NCI-H1105 treated with DMSO at 0.1 percent for 48 hours (cell line): Measurements from ENCODE around the gene KPNA6.
"Not testable (repeated sequence)": the region's sequence is repeated elsewhere in the genome, so short reads cannot be mapped to it uniquely, and the experiment has no call there.

ENCODE experiments used
- DNase-seq: peaks from one replicate; lab custom pipeline; 2025; lab: John Stamatoyannopoulos, UW

Gene KPNA6

GRCh38 chr1:32107742-32108661, at the start of gene KPNA6:
TSS of gene KPNA6 (plus strand) at chr1:32108056. CDS start at chr1:32108131, 75 bp downstream.
- DNase-seq: peak; percentile 96

GRCh38 chr1:32060914-32061313, 46.9 kb upstream of the KPNA6 start:
- DNase-seq: no peak

GRCh38 chr1:32062867-32063230, 45.0 kb upstream of the KPNA6 start:
- DNase-seq: no peak

DNA sequence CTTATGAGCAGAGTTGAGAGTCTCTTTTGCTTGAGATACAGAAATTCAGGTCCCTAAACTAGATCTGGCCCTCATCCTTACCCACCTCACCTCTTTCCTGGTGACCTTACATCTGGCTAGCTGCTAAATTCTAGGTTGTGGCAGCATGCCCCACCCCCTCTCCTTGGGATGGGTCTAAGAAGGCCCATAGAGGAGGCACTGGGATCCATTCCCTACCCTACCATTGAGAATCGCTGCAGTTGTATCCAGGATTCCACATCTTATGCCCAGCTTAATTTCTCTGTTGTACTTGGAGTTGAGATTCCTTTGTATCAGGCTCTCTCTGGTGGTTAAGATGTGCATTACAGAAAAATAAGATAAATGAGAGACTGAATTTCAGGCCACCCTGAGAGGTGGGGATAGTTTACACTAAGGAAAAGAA, 44.6 kb upstream of the KPNA6 start:
- peak; percentile 41 for DNase-seq

DNA sequence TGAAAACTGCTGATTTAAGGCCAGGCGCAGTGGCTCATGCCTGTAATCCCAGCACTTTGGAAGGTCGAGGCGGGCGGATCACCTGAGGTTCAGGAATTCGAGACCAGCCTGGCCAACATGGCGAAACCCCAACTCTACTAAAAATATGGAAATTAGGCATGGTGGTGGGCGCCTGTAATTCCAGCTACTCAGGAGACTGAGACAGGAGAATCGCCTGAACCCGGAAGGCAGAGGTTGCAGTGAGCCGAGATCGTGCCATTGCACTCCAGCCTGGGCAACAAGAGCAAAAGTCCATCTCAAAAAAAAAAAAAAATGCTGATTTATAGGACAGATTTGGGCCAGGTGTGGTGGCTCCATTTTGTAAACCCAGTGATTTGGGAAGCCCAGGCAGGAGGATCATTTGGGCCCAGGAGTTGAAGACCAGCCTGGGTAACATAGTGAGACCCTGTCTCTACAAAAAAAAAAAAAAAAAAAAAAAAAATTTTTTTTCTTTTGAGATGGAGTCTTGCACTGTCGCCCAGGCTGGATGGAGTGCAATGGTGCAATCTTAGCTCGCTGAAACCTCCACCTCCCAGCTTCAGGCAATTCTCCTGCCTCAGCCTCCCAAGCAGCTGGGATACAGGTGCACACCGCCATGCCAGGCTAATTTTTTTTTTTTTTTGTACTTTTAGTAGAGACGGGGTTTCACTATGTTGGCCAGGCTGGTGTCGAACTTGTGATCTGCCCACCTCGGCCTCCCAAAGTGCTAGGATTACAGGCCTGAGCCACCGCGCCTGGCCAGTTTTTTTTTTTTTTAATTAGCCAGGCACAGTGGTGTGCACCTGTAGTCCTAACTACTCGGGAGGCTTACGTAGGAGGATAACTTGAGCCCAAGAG, 42.0 kb upstream of the KPNA6 start:
- DNase-seq: not testable (repeated sequence)

- peak; percentile 48 for DNase-seq
These were observed 41.4 kb upstream of the KPNA6 start for GRCh38 chr1:32066489-32066873.

- no peak for DNase-seq
These were observed 38.8 kb upstream of the KPNA6 start for GRCh38 chr1:32068957-32069588.

GRCh38 chr1:32071758-32072621, 35.9 kb upstream of the KPNA6 start:
- DNase-seq: no peak

- peak; percentile 98 for DNase-seq
These were observed 35.1 kb upstream of the KPNA6 start, which contains the start of gene TMEM39B for GRCh38 chr1:32072622-32073298. TSS of gene TMEM39B (plus strand) at chr1:32072939. CDS start at chr1:32073048, 109 bp downstream.

GRCh38 chr1:32073299-32074229, 34.3 kb upstream of the KPNA6 start:
- DNase-seq: peak; percentile 87

DNA sequence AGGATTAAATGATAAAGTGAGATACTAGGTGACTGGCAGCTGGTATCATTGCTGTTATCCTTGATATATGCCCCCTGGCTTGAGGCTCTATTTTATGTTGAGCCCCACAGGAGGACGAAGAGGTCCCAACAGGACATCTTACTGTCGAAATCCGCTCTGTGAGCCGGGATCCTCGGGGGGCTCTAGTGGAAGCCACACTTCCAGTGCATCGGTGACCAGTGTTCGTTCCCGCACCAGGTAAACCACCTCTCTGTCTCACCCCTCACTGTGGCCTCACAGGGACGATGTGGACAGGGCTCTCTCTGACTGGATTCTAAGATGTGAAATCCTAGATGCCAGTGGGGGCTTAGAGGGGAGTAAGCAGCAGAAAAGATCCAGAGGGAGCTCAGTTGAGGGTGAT, 33.0 kb upstream of the KPNA6 start:
- no peak for DNase-seq

GRCh38 chr1:32077451-32077850, 30.4 kb upstream of the KPNA6 start:
- no peak for DNase-seq

DNA sequence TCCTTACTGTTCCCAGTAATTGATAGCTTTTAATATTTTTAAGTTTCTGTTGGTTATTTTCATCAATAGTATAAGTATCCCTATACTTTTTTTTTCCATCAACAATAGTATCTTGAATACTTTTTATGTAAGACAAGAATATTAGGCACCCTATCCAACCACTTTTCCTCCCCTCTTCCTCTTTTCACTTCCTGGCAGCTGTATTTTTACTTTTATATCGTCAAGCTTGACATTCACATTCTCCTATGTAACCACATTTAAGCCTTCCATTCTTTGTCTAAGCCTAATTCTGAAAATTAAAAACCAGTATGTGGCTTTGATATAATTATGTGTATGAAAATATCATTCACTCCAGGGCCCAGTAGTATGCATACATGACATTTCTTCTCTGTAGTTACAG, 25.8 kb upstream of the KPNA6 start:
- DNase-seq: no peak

GRCh38 chr1:32086381-32086780, 21.5 kb upstream of the KPNA6 start:
- DNase-seq: not testable (repeated sequence)

GRCh38 chr1:32091176-32091575, 16.7 kb upstream of the KPNA6 start:
- no peak for DNase-seq

- DNase-seq: no peak
These were observed 16.3 kb upstream of the KPNA6 start for GRCh38 chr1:32091591-32091990.

- DNase-seq: no peak
These were observed 12.9 kb upstream of the KPNA6 start for GRCh38 chr1:32094746-32095521.

DNA sequence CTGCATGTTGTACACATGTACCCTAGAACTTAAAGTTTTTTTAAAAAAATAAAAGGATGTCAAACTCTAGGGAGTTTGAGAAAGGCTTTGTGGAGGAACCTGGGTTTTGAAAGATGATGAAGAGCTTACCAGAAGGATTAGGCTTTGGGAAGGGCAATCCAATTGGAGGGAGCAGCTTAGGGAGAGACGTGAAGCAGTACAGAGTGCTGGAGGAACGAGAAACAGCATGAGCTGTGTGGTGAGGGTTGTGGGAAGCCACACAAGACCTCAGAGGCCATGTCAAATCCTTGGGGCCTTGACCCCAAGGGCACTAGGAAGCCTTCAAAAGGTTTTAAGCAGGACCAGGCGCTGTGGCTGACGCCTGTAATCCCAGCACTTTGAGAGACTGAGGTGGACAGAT, 8.4 kb upstream of the KPNA6 start:
- no peak for DNase-seq

- DNase-seq: no peak
These were observed 7.5 kb upstream of the KPNA6 start for GRCh38 chr1:32100359-32100758.
